ENCODE results near the gene MBNL3.

The MBNL3 gene

GRCh38 chrX:132409780-132410556, 78.9 kb downstream of the MBNL3 start:
- no peaks in the 10 kb centered on the region for H3K4me1 ChIP-seq
- no peaks in the 10 kb centered on the region for H3K27me3 ChIP-seq
- DNase-seq, result no peak
- H3K36me3 ChIP-seq, result no peaks in the 10 kb centered on the region
- no peaks in the 10 kb centered on the region for H3K9me3 ChIP-seq
- H3K4me3 ChIP-seq (ENCODE audit: low read depth, low read length), result no peak overlapping the region
- TF ChIP-seq CTCF (IDR thresholded peaks at IDR 0.05; ENCODE audit: low read depth, low read length), result no peak

- TF ChIP-seq CTCF (IDR thresholded peaks at IDR 0.05; ENCODE audit: low read depth, low read length), result no peak
- Histone ChIP-seq H3K9me3 (no peaks in the 10 kb centered on the region), H3K4me3 (ENCODE audit: low read depth, low read length) (no peak overlapping the region), H3K4me1 (no peaks in the 10 kb centered on the region), H3K27me3 (no peaks in the 10 kb centered on the region), H3K36me3 (no peaks in the 10 kb centered on the region)
- no peak for DNase-seq
These were observed 81.1 kb downstream of the MBNL3 start for GRCh38 chrX:132407691-132408090.

GRCh38 chrX:132406106-132406505, 82.7 kb downstream of the MBNL3 start:
- peak overlapping the region; percentile 10; the same call in 1 of the 2 replicates for H3K4me3 ChIP-seq (ENCODE audit: low read depth, low read length)

GRCh38 chrX:132404266-132404665, 84.6 kb downstream of the MBNL3 start:
- no peak for TF ChIP-seq CTCF (IDR thresholded peaks at IDR 0.05; ENCODE audit: low read depth, low read length)
- no peaks in the 10 kb centered on the region for H3K27me3 ChIP-seq
- no peaks in the 10 kb centered on the region for H3K9me3 ChIP-seq
- no peak for DNase-seq
- H3K4me1 ChIP-seq, result no peaks in the 10 kb centered on the region
- no peak overlapping the region for H3K4me3 ChIP-seq (ENCODE audit: low read depth, low read length)
- no peaks in the 10 kb centered on the region for H3K36me3 ChIP-seq

More at GRCh38 chrX:132406106-132406505, 82.7 kb downstream of the MBNL3 start:
- Histone ChIP-seq H3K27me3 (no peaks in the 10 kb centered on the region), H3K36me3 (no peaks in the 10 kb centered on the region), H3K4me1 (no peaks in the 10 kb centered on the region), H3K9me3 (no peaks in the 10 kb centered on the region)
- no peak for DNase-seq
- TF ChIP-seq CTCF (IDR thresholded peaks at IDR 0.05; ENCODE audit: low read depth, low read length), result no peak

- no peak overlapping the region for H3K4me3 ChIP-seq (ENCODE audit: low read depth, low read length)
- no peaks in the 10 kb centered on the region for H3K9me3 ChIP-seq
- DNase-seq, result no peak
- H3K4me1 ChIP-seq, result no peaks in the 10 kb centered on the region
- no peaks in the 10 kb centered on the region for H3K27me3 ChIP-seq
- H3K36me3 ChIP-seq, result no peaks in the 10 kb centered on the region
- TF ChIP-seq CTCF (IDR thresholded peaks at IDR 0.05; ENCODE audit: low read depth, low read length), result no peak
These were observed 86.9 kb downstream of the MBNL3 start for GRCh38 chrX:132401935-132402334.

- no peak overlapping the region for H3K4me3 ChIP-seq (ENCODE audit: low read depth, low read length)
- H3K27me3 ChIP-seq, result no peaks in the 10 kb centered on the region
- no peaks in the 10 kb centered on the region for H3K9me3 ChIP-seq
- no peak for TF ChIP-seq CTCF (IDR thresholded peaks at IDR 0.05; ENCODE audit: low read depth, low read length)
- H3K4me1 ChIP-seq, result no peaks in the 10 kb centered on the region
- no peaks in the 10 kb centered on the region for H3K36me3 ChIP-seq
- no peak for DNase-seq
These were observed 88.1 kb downstream of the MBNL3 start for GRCh38 chrX:132400706-132401105.
